OCI-LY1 (cell line): ENCODE results near the gene KCNK16.

Experiments
- CTCF ChIP-seq: fragments of 200-600 bp; sonication (generic), shearing (Covaris generic); IDR thresholded peaks from 2 replicates; pipeline ENCODE4 v1.5.1; 2017; ENCODE audit warnings: mild to moderate bottlenecking, antibody characterized with exemption, low read length, moderate library complexity, mixed read lengths
- EZH2 ChIP-seq: fragments of 200-600 bp; sonication (generic), shearing (Covaris generic); IDR thresholded peaks from 2 replicates; pipeline ENCODE4 v1.8.0; 2017; ENCODE audit warnings: borderline replicate concordance, mixed run types, mild to moderate bottlenecking, antibody characterized with exemption, low read length, moderate library complexity, mixed read lengths

DNA sequence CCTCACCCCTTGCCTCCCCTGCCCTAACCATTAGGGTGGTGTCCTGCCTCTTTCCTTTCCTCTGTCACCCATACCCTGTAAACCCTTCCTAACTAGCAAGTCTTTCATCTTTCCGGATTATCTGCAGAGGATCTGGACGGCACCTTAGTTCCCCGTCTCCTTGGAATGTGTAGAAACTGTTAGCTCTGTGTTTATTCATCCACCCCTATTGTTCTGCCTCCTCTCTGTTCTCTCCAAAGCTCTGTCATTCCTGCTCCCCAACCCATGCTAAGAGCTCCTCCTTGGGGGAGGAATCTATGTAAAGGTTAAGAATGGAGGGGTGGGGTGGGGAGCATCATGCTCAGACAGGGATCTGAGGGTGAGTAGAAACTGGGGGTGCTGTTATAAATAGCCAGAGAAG lies 53.8 kb downstream of the KCNK16 start:
- TF ChIP-seq CTCF (no peak), EZH2 (no peak)
